Medulla oblongata (tissue), 1 donor: Measurements from ENCODE around the gene IFFO2.

Source experiments
- DNase-seq: peaks from one replicate; pipeline ENCODE4 v3.0.0-alpha.2; 2015; ENCODE audit errors: extremely low spot score

IFFO2 gene

GRCh38 chr1:18936814-18937481 lies 19.5 kb downstream of the IFFO2 start:
- DNase-seq, result no peak

GRCh38 chr1:18936471-18936813 lies 20.0 kb downstream of the IFFO2 start:
- no peak for DNase-seq

GRCh38 chr1:18934205-18935000 lies 22.1 kb downstream of the IFFO2 start:
- no peak for DNase-seq

- no peak for DNase-seq
These were observed 23.6 kb downstream of the IFFO2 start for GRCh38 chr1:18932879-18933278.

GRCh38 chr1:18932387-18932786 lies 24.1 kb downstream of the IFFO2 start:
- DNase-seq, result no peak

GRCh38 chr1:18931730-18932129 lies 24.7 kb downstream of the IFFO2 start:
- no peak for DNase-seq

- no peak for DNase-seq
These were observed 26.8 kb downstream of the IFFO2 start for GRCh38 chr1:18929686-18930085.

GRCh38 chr1:18928985-18929384 lies 27.5 kb downstream of the IFFO2 start:
- DNase-seq, result no peak

- no peak for DNase-seq
These were observed 28.1 kb downstream of the IFFO2 start for GRCh38 chr1:18928406-18928805.

GRCh38 chr1:18927654-18928272 lies 28.7 kb downstream of the IFFO2 start:
- DNase-seq, result no peak

GRCh38 chr1:18927082-18927653 lies 29.3 kb downstream of the IFFO2 start:
- DNase-seq, result no peak

GRCh38 chr1:18926315-18927081 lies 30.0 kb downstream of the IFFO2 start:
- no peak for DNase-seq

GRCh38 chr1:18925279-18925678 lies 31.2 kb downstream of the IFFO2 start:
- no peak for DNase-seq

GRCh38 chr1:18924221-18924691 lies 32.2 kb downstream of the IFFO2 start:
- no peak for DNase-seq

GRCh38 chr1:18923756-18924211 lies 32.7 kb downstream of the IFFO2 start:
- no peak for DNase-seq

- no peak for DNase-seq
These were observed 33.4 kb downstream of the IFFO2 start for GRCh38 chr1:18922848-18923755.

GRCh38 chr1:18922319-18922726 lies 34.2 kb downstream of the IFFO2 start:
- DNase-seq, result peak; percentile 87

- no peak for DNase-seq
These were observed 34.8 kb downstream of the IFFO2 start for GRCh38 chr1:18921516-18922251.

GRCh38 chr1:18920931-18921330 lies 35.5 kb downstream of the IFFO2 start:
- DNase-seq, result no peak

- no peak for DNase-seq
These were observed 36.5 kb downstream of the IFFO2 start for GRCh38 chr1:18919956-18920355.
